Fibroblast of skin of scalp (primary cell): ENCODE results near the gene TMEM255B.
A peak's percentile ranks its signal among the peaks of the same experiment; 100 is the strongest.

Experiments used
- DNase-seq: peaks from one replicate; pipeline ENCODE4 v3.0.0-alpha.2; 2013

The TMEM255B gene

DNA sequence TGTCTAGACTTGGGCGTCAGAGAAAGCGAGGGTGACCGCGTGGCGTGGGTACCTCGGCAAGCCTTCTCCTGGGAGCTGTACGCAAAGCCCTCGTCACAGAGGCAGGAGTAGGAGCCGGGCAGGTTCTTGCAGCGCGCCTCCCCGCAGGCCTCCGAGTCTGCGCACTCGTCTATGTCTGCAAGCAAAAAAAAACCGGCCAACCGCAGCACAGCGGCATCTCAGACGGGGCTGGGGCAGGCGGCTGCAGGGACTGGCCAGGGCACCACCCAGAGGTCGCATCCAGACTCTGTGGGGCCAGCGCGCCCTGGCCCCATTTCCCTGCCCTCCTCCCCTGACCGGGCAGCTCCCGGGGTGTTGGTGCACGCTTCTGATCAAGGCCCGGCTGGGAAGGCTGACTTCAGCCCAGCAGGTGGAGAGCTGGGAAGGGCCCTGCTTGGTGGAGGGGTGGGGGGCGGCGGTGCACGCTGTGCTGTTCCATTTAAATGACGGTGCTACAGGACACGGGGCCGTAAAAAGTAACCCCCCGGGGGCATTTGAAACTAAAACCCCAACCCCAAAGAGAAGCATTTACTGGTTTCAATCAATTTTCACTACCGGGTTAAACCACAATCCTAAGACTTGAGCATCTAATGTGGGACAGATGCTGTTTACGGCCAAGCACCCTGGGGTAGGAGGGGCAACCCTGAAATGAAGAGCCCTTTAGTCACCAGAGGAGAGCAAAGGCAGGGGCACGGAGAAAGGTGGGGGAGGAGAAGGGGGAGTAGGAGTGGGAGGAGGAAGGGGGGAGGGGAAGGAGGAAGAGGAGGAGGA, 76.6 kb downstream of the TMEM255B start:
- peak; percentile 89 for DNase-seq

DNA sequence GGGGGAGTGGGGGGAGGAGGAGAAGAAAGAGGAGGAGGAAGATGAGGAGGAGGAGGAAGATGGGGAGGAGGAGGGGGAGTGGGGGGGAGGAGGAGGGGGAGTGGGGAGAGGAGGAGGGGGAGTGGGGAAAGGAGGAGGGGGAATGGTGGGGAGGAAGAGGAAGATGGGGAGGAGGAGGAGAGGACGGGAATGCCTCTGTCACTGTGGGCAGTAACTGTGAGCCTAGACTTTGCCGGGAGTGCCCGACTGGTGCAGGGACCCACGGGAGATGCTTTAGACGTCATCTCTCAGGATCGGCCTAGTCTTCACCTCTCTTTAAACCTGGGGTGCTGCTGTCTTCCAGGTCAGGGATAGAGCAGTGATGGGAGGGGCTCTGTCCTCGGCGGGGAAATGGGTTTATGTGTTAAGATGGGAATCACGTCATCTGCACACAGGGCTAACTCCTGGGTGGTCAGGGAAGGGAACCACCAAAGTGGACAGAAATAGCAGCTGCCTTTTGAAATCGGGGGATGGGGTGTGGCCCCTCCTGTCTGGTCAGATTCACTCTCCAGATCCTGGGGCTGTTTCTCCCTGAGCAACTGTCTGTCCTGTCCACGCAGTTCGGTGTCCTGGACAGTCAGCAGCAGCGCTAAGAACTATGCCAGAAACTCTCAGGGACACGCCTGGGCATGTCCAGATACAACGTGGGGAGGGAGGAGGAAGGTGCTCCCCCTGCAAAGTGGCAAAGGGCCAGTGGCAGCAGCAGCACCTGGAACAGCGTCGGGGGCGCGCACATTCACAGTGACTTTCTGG, 77.9 kb downstream of the TMEM255B start:
- peak; percentile 88 for DNase-seq

DNA sequence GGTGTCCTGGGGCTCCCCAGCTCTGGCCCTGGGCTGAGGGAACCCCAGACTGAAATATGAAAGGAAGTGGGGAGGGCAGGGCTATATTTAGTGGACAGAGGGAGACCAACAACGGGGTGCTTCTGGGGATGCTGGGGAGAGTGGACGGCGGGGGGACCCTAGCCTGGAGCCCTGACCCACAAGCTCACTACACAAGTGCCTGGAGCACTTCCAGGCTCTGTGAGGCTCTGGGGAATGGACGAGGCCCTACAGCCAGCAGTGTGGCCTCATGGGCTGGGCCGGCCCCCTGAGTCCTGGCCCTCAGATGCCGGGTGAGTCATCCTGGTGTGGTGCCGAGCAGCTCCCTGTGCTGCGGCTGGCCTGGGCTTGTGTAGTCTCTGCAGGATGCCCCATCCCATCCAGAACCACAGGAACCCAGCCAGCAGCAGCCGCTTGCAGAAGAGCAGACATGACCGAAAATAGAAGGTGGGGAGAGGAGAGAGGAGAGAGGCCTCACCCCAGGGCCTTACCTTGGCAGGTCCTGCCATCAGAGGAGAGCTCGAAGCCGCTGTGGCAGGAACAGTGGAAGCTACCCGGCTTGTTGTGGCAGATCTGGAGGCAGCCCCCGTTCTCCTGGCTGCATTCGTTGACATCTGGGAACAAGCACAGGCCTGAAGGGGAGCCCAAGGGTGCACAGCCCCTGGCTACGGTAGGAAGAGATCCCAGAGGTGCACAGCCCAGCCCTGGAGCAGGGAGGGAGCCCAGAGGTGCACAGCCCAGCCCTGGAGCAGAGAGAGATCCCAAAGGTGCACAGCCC, 78.7 kb downstream of the TMEM255B start:
- DNase-seq: peak; percentile 98

DNA sequence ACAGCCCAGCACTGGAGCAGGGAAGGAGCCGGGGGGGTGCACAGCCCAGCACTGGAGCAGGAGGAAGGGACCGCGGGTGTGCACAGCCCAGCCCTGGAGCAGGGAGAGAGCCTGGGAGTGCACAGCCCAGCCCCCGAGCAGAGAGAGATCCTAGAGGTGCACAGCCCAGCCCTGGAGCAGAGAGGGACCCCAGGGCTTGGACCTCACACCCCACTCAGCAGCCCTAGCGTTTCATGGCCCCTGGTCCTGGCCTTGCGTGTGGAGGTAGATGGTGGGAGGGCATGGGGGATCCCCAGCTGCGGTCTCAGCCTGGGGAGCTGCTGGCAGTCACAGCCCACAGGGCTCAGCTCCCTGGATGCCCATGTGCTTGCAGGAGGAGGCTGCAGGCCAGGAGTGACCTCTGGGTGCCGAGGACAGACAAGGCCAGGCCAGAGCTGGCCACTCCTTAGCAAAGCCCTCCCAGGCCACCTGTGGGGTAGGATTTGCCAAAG, 79.7 kb downstream of the TMEM255B start:
- no peak for DNase-seq

DNA sequence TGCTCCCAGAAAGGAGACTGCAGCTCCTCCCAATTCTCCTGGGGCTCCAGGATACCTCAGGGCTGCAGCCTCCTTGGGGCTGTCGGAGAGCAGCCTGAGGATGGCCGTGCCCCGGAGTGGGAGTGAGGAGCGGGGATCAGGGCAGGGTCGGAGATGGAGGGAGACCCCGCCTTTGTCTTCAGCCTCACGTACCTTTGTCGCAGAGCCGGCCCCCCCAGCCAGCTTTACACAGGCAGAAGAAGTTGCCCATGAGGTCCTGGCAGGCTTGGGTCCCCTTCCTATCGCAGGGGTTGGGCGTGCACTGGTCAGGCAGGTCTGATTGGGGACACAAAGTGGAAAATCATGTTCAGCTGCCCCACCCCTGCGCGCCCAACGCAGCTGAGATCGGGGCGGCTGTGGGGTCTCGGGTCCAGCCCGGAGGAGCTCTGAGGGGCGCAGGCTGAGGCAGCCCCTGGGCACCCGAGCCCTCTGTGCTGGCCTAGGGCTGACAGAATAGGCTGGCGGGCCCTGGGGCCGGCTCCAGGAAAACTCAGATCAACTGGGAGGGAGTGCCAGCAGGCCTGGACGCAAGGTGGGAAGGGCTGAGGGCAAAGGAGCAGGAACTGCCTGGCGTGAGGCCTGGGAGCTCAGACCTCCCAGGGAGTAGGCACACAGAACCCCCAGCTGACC, 80.6 kb downstream of the TMEM255B start:
- DNase-seq: no peak

DNA sequence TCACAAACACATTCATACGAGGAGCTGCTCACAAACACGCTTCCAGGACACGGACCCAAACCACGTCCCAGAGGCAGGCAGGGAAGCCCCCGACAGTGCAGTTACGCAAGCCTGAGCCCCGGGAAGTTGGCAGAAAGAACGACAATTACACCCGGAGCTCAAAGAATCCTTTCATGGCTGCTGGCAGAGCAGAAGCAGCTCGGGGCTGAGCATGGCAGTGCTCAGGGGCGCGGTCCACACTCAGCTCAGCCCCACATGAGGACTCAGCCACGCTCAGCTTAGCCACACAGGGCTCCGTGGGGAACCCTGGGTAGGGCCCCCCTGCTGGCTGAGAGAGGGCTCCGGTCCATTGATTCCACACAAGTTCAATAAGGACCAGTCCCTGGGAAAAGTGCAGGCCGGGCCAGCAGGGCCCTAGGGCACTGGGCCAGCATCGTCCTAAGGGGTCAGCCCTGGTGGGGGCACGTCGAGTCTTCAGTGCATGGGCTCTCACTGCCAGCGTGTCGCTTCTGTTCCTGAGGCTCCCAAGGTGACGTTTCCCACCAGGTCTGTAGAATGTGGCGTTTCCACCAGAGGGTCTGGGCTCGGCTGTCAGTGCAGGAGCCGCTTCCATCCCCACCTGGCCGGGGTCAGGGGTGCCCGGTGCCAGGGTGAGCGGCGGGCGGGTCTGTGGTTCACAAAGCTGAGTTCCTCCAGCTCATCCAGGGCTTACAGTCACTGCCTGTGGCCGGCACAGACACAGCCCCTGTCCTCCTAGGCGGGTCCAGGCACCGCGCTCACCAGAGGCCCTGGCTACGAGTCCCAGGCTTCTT, 81.7 kb downstream of the TMEM255B start:
- DNase-seq: peak; percentile 29

DNA sequence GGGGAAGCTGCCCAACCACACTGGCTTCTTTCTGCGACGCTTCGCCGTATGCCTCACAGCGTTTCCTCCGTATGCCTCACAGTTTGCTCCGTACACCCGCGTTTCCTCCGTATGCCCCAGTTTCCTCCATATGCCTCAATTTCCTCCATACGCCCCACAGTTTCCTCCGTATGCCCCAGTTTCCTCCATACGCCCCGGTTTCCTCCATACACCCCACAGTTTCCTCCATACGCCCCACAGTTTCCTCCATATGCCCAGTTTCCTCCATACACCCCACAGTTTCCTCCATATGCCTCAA, 82.3 kb downstream of the TMEM255B start:
- DNase-seq: no peak

DNA sequence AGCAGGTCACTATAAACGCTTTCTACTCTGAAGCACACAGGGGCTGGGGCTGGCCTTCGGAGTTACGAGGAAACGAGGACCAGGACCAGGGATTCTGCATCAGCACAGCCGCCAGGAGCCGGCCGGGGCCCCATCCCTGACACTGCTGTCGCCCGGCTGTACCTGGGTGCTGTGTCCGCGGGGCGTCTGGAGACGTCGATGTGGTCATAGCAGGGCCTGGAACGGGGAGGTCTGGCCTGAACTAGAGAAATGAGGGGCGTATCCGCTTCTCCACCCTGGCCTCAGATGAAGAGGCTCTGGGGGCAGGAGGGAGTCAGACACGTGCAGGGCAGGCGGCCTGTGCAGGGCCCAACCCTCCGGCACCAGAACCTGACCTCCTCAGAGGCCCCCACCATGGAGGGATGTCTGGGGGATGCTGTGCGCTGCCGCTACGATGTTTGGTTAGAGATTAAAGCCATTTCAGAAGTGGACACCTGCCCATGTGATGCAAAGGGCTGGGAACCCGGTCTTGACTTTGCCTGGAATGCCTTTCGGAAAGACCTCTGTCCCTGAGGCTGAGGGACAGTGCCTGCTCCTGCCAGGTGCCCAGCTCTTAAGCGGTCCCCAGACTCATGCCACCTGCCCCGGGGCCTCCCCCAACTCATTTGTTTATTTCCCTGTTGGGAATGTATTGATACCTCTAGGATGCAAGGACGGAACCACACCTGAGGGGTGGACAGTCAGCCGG, 83.5 kb downstream of the TMEM255B start:
- DNase-seq: no peak

DNA sequence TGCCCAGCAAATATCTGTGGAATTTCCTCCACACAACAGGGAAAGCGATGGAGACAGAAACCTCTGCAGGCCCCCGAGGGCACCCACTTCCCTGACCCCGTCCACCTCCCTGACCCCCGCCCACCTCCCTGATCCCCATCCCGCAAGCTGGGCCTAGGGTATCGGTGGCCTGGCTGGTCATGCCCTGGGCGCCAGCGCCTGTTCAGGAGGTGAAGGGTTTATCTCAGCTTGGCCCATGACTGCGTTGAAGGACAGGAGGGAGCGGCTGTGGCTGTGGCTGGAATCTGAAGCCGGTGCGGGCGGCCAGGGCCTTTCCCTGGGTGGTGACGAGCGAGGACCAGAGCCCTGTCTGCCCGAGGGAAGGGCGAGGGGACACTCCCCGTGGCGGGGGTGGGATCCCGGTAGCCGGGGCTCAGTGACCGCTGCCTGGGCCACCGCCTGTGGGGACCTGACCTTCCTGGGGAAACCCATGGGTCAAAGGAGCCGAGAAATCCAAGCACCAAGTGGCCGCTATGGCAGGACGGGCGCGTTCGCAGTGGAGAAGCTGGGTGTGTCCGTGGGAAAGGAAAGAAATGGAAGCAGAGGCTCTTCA, 84.1 kb downstream of the TMEM255B start:
- DNase-seq: no peak

DNA sequence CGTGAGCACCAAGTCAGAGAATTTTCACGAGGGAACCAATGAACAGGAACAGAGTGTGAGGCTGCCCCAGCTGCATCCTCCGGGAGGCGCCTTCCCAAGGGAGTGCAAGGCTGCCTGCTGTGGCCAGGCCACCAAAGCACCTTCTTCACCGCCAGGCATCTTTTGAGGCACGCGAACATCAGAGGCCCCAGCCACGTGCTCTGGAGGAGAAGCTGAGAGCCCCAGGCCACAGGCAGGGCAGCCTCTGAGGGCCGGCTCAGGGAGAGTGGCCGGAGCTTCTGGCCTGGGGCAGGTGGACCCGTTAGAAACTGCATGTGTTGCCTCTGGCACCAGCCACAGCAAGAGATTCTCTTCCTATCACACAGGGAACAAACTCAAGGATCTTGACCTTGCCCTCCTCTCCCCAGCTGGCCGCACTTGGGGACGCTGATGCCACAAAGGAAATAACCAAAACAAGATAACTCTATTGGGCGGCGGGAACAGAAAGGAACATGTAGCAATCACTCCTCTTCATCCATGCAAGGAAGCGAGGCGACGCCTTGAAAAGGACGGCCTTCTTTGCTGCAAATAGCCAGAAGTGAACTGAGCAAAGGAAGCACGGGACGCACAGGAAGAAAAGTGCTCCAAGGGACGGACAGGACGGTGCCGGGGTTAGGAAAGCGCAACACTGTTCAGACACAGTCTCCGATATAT, 85.0 kb downstream of the TMEM255B start:
- DNase-seq: no peak

DNA sequence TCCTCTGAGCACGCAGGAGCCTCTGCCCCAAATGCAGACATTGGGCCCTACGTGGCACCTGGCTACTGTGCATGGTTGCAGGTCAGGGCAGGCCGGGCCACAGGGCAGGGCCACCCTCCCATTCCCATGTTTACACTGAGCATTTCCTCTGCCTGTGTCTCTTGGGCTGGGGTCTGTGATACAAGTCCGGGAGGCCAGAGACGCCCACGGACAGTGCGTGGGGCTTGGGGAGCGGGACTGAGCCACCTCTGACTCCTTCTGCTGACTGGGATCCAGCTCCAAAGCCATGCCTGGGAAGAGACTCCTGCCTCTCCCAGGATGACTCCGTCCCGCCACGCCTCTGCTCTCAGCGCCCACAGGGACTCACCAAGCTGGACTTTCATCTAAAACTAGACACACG, 86.0 kb downstream of the TMEM255B start:
- no peak for DNase-seq

DNA sequence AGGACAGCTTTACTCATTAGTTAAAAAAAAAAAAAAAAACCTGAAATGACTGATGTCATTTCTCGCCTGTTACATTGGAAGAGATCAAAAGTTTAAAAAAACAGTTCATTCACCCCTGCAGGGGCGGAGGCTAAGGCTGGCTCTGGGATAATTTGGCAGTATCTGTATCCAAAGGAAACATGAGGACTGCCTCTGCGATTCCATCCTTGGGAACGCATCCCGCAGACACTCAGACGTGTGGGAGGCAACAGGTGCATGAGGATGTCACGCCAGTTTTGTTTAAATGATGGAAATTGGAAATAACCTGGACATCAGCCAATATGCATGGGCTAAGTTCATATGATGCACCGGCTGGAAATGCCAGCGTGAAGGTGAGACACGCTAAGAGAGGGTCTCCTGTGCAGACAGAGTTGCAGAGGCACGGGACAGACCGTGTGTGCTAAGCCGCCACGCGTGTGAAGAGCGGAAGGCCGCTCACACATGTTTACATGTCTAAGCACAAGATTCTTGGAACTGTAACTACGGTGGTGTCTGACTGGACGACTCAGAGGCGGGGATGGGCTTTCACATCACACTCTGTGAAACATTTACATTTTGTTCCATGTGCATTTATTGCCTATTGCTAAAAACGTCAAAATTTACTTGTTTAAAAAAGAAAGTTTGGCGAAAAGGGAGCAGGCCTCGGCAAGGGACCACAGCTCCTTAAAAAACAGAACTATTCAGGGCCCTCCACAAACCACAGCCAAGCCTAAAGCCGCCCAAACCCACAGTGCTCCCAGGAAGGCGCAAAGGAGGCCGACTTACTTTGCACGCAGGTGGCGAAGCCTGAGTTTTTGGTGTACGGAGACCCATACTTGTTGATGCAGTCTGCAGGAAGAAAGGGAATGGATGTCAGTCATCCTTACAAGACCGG, 87.0 kb downstream of the TMEM255B start:
- no peak for DNase-seq

DNA sequence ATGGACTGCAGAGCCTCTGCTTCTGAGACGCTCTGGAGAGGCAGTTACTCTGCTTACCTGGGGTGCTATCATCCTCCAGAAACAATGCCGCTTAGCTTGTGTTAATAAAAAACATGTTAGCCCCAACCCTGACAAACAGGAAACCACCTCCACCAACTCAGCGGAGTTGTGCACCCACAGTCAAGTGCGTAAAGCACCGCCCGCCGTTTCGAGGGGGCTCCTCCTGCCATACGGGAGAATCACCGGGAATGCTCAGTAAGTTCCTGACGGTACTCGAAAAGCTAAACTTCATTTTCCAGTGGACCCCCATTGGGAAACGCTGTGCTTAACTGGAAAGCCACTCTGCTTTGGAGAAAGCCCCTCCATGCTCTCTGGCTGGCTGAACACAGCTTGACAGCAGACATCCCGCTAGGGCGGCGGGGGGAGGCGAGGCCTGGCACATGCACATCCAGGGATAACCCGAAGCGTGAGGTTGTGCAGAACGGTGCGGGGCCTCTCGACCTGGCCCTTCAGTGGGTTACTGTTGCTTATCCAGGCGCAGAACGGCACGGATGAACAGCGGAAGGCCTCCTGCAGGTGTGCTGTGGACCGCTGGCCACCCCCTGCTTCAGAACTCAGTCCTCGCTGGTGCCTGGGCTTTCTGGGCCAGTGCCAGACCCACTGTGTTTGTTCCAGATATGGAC, 87.8 kb downstream of the TMEM255B start:
- no peak for DNase-seq

DNA sequence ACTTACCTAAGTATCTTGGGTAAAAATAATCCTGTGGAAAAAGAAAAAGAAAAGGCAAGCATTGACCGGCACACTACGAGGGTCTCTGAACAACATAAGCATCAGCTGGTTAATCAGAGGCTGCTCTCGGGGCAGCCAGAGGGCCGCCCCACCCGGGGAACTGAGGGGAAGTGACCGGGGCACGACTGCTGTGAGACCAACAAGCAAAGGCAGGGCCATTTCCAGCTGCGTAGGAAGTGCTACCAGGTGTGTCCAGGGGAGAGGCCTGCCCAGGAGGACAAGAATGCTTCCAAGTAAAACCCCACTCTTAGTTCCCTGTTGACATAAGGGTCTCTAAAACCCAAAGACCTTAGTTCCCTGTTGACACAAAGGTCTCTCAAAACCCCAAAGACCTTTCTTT, 89.0 kb downstream of the TMEM255B start:
- DNase-seq: no peak

DNA sequence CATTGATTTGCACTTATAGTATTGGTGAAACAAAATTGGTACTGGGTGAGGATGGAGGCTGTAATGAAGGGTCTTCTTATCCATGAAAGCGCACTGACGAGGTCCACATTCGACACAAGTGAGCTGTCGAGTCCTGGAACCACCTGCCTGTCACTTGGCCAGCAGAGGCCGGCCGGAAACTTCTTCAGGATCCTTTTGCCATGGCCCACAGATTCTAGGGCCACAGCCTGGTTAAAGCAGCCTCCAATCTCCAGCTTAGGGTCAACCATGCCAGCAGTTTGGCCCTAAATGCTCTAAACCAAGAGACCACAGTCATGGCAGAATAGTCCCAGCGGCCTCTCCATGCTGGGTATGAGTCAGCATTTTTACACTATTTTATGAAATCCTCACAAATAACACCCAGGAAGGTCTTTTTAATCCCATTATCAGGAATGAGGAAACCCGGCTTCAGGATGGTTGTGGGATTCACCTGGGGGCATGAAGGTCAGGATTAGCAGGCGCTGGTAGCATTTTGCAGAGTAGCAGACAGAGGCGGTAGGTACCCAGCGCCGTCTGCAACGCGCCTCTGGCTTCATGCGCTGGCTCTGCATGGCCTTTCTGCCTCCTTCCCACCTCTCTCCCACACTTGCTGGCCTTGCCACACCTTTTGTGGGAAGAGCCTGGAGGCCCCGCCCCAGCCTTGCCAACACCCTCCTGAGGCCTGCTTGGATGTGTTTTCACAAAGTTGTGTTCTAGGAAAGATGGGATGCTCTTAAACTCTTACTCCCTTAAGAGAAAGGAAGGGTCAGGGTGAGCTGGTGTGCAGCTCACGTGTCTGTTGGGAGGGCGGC, 89.6 kb downstream of the TMEM255B start:
- DNase-seq: no peak

DNA sequence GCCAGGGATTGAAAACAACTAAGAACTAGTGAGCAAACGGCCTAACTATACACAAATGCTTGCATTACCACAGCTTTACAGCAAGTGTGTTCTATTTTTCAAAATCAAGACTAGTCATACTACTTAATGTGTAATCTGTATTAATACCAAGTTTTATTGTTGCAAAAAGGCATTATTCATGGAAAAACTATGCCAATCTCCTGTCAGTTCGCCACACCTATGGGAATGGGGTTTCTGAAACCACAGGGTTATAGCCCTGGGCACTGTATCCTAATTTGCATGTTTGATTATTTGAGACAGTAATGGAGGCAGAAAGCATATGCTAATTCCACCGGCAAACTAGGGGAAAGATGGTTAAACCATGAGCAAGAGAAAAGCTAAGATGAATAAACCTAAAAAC, 90.5 kb downstream of the TMEM255B start:
- no peak for DNase-seq

DNA sequence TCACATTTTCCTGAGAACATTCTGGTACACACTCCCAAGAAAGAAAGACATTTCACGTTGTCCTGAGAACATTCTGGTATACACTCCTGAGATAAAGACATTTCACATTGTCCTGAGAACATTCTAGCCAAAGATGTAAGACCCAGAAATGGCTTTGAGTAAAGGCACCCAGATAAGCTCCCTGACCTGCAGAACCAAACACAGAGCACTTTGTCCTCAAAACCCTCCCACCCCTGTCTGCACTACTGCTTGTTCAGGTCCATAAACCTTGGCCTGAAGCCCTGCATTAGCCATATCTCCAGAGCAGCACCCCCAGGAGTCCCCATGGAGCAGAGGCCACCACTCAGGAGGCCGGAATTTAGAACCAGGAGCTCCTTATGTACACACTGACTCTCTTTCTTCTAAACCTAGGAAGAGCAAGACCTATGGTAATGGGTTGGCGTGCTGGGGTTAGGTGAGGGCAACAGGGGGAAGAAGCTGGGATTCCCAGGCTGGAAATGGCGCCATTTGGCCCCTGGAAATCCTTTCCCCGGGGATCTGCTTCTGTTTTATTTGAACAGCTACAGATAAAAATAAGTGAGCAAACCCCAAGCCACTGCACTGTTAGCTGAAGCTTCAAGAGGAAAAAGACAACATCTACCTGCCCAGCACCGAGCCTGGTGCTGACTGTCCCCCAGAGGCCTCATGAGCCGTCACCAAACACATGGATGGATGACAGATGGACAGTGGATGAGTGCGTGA, 91.1 kb downstream of the TMEM255B start:
- DNase-seq: no peak
